GM21360 (cell line): Measurements from ENCODE around the gene MOB3C.
"Not testable (repeated sequence)": the region's sequence is repeated elsewhere in the genome, so short reads cannot be mapped to it uniquely, and the experiment has no call there.

Experiments
- ATAC-seq: cut with Tn5 transposase; IDR thresholded peaks from one replicate; pipeline ENCODE4 v1.9.1; 2021; ENCODE audit warnings: mild to moderate bottlenecking, moderate library complexity; ENCODE audit not compliant: unreplicated experiment

Gene MOB3C

GRCh38 chr1:46616277-46617107 is at the start of gene MOB3C:
Gene MOB3C (minus strand): TSS chr1:46616811. CDS start chr1:46613321, 3,490 bp downstream.
- ATAC-seq, result peak; percentile 50

GRCh38 chr1:46665983-46666382 is 49.4 kb upstream of the MOB3C start:
- no peak for ATAC-seq

GRCh38 chr1:46662919-46663318 is 46.3 kb upstream of the MOB3C start:
- not testable (repeated sequence) for ATAC-seq

GRCh38 chr1:46660116-46660515 is 43.5 kb upstream of the MOB3C start:
- ATAC-seq, result peak; percentile 88

- peak; percentile 9 for ATAC-seq
These were observed 42.8 kb upstream of the MOB3C start for GRCh38 chr1:46659307-46659870.

GRCh38 chr1:46657775-46658174 is 41.2 kb upstream of the MOB3C start:
- ATAC-seq, result no peak

GRCh38 chr1:46656643-46657042 is 40.0 kb upstream of the MOB3C start:
- ATAC-seq, result no peak

- no peak for ATAC-seq
These were observed 39.2 kb upstream of the MOB3C start for GRCh38 chr1:46655848-46656247.

- not testable (repeated sequence) for ATAC-seq
These were observed 38.1 kb upstream of the MOB3C start for GRCh38 chr1:46654698-46655097.

- ATAC-seq, result no peak
These were observed 37.4 kb upstream of the MOB3C start for GRCh38 chr1:46654012-46654411.

GRCh38 chr1:46653405-46653958 is 36.9 kb upstream of the MOB3C start:
- ATAC-seq, result no peak

GRCh38 chr1:46652321-46653100 is 35.9 kb upstream of the MOB3C start:
- no peak for ATAC-seq

GRCh38 chr1:46651152-46651551 is 34.5 kb upstream of the MOB3C start:
- not testable (repeated sequence) for ATAC-seq

GRCh38 chr1:46650491-46650890 is 33.9 kb upstream of the MOB3C start:
- ATAC-seq, result no peak

GRCh38 chr1:46649764-46650163 is 33.2 kb upstream of the MOB3C start:
- ATAC-seq, result no peak

GRCh38 chr1:46647611-46648010 is 31.0 kb upstream of the MOB3C start:
- no peak for ATAC-seq

- no peak for ATAC-seq
These were observed 30.2 kb upstream of the MOB3C start for GRCh38 chr1:46646844-46647243.

- ATAC-seq, result no peak
These were observed 29.7 kb upstream of the MOB3C start for GRCh38 chr1:46646331-46646730.

- ATAC-seq, result no peak
These were observed 29.2 kb upstream of the MOB3C start for GRCh38 chr1:46645815-46646214.

- no peak for ATAC-seq
These were observed 26.8 kb upstream of the MOB3C start for GRCh38 chr1:46643368-46643775.

GRCh38 chr1:46642115-46642680 is 25.6 kb upstream of the MOB3C start:
- ATAC-seq, result no peak
